GM18498 (cell line): ENCODE results near the gene MYO7A.

Experiments used
- ATAC-seq: cut with Tn5 transposase; IDR thresholded peaks from one replicate; pipeline ENCODE4 v1.9.1; 2021; ENCODE audit warnings: mild to moderate bottlenecking, moderate library complexity; ENCODE audit not compliant: unreplicated experiment

The MYO7A gene

DNA sequence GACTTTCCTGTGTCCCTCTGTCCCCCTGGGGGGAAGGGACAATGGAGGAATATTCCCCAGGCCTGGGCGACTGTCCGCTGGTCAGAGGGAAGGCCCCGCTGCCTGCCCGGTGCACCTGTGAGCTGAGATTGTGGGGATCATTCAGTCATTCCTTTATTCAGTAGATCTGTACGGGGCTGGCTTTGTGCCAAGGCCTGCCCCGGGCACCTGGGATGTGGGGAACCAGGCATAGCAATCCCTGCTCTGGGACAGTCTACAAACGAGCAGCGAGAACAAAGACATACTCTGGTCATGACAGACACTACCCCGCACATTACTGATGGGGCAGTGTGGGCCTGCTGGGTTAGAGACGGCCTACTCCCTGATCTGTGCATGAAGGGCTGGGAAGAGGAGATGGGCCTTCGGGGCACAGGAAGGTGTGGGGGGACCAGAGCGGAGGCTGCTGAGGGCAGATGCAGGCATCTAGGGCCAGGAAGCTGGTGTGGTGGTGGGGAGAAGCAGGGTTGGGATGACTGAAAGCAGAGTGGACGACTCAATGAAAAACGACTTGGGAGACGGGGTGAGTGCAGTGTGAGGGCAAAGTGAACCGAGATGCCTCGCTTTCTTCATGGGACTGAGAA, 1.8 kb upstream of the MYO7A start:
- ATAC-seq: no peak

DNA sequence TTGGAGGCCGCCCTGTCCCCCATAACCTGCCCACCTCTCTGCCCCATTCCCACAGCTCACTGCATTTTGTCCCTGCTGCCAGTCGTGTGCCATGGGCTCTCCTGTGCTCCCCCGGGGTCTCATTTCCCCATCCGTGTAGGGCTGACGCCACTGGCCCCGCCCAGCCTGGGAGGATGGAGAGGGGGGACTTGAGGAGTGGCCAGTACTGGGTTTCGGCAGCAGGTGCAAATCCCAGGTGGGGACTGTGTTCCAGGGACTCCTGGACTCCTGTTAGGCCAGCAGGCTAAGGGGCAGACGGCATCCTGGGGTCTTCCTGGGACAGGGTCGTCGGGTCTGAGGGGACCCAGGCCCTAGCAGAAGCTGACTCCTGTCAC, 1.2 kb upstream of the MYO7A start:
- ATAC-seq: no peak

DNA sequence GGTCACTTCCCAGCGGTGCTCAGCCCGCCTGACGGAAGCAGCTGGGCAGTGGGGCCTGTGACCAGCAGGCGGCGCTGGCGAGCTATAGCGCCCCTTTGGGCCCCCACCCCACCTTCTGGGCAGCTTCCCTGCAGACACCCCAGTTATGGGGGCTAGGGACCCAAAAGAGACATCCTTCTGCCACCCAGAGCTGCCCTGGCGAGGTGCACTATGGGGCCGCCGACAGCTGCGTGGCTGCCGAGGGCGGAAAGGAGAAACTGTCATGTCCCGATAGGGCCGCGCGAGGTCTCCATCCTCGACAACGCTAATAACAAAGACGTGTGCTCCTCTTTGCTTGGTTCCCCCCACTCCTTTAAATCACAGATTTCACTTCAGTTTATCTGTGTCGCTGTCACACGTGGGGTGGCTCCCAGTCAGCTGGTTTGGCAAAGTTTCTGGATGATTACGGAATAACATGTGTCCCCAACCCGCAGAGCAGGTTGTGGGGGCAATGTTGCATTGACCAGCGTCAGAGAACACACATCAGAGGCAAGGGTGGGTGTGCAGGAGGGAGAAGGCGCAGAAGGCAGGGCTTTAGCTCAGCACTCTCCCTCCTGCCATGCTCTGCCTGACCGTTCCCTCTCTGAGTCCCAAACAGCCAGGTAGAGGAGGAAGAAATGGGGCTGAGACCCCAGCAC, 673 bp upstream of the MYO7A start:
- ATAC-seq: no peak

DNA sequence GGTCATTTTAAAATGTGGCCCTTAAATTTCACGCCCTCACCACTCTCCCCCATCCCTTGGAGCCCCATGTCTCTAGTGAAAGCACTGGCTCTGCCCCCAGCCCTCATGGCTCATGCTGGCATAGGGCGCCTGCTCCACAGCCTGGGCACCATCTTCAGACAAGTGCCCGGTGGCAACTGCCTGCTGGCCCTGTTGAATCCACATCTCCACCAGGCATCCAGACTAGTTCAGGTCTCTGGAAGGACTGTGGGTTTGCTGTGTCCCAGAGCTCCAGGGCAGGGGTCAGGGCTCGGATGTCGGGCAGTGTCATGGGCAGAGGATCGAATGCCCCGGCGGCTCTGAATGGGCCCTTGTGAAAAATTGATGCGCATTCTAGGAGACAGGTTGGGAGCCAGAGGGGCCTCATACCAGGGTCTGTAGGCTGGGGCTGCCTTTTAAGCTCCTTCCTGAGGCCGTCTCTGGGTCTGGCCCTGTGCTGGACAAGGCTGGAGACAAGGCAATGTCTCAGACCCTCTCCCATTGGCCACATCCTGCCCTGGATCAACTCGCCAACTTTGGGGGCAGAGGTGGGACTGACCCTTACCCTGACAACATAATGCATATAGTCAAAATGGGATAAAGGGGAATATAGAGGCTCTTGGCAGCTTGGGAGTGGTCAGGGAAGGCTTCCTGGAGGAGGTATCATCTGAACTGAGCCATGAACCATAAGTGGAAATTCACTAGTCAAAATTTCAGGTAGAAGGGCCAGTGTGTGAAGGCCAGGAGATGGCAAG, 1.2 kb downstream of the MYO7A start:
- ATAC-seq: no peak

DNA sequence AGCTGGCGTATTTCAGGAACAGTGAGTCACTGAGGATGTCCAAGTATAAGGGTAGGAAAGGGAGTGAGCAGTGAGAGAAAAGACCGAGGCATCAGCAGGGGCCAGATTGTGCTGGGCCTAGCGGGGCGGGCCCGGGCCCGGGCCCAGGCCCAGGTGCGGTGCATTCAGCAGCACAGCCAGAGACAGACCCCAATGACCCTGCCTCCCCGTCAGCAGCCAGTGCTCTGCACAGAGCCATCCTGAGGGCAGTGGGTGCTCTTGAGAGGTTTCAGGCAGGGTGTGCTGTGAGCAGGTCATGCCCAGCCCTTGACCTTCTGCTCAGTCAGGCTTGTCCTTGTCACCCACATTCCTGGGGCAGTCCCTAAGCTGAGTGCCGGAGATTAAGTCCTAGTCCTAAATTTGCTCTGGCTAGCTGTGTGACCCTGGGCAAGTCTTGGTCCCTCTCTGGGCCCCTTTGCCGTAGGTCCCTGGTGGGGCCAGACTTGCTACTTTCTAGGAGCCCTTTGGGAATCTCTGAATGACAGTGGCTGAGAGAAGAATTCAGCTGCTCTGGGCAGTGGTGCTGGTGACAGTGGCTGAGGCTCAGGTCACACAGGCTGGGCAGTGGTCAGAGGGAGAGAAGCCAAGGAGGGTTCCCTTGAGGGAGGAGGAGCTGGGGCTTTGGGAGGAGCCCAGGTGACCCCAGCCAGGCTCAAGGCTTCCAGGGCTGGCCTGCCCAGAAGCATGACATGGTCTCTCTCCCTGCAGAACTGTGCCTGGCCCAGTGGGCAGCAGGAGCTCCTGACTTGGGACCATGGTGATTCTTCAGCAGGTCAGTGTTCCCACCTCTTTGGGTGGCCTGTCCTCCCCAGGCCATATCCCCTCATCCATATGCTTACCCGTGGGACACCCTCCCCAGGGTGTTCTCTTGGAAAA, 2.1 kb downstream of the MYO7A start:
- ATAC-seq: no peak

DNA sequence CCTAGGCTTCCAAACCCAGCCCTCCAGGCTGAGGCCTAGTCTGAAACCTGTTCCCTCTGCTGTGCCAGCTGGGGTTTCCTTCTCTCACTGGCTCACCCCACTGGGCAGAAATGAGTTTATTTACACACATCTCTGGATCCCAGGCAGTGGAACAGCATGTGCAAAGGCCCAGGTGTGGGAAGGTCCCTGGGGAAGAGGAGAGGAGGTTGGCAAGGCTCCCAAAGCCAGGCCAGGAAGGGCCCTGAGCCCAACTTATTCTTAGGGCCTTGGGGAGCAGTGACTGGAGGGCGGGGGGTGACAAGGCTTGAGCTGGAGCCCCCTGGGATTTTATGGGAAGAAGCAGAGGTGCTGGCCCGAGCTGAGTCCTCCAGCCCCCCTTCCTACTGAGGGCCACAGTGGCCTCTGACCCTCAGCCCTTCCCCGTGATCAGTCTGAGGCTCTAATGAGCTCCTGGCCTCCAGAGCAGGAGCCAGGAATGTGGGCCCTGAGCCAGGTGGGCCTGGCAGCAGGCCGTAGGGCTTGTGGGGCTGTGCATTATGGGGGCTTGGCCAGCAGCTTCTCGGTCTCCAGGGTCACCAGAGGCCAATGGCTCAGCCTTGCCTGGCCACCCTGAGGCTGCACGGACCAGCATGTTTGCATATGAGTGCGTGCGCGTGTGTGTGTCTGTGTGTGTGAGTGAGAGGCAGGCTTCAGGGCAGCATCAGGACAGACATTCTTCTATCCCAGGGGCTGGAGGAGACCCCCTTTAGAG, 2.9 kb downstream of the MYO7A start:
- no peak for ATAC-seq

DNA sequence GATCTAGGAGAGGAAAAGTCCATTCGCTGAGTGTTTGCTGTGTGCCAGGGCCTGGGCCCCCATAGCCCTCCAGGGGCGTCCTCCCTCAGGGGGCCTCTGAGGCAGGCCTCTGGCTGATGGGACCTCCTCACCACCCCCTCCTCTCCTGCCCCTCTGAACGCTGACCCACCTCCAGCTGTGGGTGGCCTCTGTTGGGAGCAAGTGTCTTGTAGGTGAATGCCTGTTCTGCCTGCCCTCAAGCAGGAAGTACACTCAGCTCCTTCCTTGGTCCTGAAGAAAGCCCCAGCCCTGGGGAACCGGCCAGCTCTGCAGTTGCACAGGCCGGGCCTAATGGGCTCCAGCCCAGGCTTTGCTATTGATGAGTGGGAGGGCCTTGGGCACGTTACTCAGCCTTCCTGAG, 3.5 kb downstream of the MYO7A start:
- ATAC-seq: no peak

DNA sequence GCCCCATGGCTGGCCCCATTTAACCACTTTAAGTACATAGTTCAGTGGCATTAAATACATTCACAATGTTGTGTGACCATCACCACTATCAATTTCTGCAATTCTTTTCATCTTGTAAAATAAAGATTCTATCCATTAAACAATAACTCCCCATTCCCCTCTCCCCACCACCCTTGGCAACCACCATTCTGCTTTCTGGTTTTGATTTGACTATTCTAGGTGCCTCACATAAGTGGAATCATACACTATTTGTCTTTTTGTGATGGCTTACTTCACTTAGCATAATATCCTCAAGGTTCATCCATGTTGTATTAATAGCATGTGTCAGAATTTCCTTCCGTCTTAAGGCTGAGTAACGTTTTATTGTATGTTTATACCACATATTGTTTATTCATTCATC, 7.0 kb downstream of the MYO7A start:
- no peak for ATAC-seq

DNA sequence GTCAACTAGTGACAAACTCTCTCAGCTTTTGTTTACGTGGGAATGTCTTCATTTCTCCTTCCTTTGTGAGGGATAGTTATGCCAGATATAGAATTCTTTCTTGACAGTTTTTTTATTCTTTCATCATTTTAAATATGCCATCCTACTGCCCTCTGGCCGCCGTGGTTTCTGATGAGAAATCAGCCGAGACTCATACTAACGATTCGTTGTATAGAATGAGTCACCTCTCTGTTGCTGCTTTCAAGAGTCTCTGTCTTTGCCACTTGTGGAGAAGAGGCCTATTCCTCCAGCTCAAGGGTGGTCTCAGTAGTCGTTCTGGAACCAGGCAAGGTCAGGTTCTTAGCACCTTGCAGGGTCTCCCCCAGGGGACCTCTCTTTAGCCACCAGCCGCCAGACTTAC, 8.0 kb downstream of the MYO7A start:
- no peak for ATAC-seq

DNA sequence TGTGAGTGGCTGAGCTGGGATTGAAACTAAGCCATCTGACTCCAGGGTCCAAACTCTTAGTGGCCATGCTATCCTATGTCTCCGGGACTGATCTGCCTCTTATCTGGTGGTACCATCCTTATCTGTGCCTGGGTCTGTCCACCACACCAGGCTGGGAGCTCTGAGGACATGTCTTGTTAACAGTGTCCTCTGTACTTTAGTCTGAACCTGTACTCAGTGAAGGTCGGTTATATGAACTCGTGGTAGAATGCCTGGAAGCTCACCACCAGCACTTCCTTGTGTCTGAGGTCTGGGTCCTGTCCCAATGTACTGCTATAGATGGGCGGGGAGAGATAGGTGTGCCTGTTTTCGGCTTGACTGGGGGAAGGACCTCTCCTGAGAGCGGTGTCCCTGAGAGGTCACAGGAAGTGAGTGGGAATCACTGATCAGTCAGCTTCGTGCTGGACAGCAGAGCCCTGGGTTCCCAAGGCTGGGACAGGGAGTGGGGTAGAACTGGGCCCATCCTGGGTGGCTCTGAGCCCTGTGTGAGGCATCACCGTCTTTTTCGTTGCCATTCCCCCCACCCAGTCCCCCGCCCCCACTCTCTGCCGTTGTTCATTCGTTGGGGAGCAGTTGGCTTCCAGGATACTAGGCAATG, 8.9 kb downstream of the MYO7A start:
- ATAC-seq: no peak

DNA sequence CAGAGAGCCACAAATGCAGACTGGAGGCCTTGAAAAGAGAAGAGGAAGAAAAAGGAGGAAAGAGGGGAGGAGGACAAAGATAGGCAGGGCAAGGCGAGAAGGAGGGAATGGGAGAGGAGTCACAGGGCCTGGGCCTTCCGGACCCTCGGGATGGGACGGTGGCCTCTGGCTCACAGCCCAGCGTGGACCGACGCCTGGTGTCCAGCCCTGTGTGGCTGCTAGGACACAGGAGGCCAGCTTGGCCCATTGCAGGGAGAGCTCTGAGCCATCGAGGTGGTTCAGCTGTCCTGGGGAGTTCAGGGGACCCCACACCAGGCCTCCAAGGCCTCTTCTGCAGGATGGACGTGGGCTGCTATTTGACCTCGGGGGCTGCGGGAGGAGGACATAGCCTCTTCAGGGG, 9.4 kb downstream of the MYO7A start:
- no peak for ATAC-seq

DNA sequence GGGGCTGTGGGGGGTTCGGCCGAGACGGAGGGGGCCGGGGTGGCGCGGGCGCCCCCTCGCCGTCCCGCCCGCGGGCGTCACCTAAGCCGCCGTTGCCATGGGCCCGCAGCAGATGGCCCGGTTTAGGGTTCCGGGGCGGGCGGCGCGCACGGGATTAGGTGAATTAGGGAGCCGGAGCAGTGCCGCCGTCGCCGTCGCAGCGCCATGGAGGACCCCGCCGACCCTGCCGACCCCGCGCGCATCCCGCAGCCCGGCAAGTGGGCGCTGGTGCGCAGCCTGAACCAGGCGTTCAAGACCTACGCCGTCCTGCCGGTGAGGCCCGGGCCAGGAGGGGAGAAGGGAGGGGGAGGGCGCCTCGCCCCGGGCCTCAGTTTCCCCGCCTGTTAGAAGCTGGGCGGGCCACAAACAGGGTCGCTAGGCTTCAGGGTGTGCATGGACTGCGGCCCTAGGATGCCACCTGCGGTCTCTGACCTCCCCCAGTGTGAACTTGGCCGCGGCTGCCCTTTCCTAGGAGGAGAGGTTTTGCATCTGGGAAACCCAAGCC, 10.1 kb downstream of the MYO7A start:
- ATAC-seq: no peak

DNA sequence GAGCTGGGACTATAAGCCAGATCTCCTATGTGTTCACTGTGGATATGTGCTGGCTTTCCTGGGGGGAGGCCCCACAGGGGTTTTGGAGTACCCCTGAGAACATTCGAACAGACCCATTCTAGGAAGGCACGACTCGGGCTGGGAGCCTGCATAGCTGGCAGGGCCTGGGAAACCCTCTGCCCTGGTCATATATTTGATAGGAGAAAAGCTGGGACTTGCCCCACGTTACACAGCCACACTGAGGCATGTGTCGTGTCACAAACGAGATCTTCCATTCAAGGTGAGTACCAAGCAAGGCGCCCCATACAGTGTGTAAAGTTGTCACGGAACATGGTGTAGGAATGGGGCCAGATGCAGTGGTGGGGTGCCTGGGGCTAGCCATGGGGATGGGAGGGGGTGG, 11.2 kb downstream of the MYO7A start:
- no peak for ATAC-seq

DNA sequence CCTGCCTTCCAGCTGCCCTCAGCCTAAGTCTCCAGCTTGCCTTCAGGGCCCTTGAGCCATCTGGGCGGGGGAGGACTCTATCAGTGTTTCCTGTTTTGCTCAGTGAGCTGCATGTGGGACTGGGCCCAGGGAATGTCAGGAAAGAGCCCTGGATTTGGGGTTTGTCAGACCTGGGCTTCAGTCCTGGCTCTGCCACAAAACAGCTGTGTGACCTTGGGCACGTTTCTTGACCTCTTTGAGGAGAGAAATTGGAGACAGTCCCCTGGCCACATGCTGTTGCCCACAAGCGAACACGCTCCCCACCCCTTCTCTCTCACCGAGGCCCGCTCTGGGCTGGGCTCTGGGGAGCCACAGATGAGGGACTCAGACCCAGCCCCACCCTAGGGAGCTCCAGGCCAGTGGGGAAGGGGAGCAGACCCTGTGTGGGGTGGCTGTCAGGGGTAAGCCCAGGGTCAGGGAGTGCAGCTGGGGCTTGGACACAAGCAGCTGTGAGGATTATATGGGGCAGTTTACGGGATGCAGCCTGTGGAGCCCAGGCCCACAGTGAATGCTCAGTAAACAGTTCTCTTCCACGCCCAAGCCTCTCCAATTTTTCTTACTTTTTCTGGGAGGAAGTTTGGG, 12.3 kb downstream of the MYO7A start:
- no peak for ATAC-seq

DNA sequence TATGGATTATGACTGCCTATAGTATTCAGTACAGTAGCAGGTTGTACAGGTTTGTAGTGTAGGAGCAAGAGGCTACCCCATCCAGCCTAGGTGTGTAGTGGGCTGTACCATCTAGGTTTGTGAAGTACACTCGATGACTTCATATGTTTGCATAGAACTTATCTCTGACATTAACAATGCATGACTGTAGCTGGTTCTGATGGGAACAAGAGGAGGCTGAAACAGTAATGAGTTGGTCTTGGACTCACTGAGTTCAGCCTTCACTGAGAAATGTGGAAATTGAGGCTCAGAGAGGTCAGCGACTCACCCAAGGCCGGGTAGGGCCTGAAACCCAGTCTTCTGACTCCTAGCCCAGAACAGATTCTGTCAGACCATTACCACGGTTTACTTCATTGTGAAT, 13.0 kb downstream of the MYO7A start:
- no peak for ATAC-seq

DNA sequence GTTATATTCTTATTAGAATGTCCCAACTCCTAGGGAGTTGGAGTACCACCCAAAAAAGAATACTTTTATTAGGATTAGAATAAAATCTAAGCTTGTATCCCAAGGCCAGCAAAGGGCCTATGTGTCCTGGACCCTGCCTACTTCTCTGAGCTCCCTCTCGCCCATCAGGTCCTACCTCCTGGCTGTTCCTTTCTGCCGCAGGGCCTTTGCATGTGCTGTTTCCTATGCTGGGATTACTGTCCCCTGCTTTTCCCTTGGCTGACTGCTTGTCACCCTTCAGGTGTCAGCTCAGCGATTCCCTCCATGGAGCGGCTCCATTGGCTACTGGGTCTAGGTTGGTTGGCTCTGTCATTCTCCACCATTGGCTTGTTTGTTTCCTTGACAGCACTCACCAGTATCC, 13.4 kb downstream of the MYO7A start:
- no peak for ATAC-seq

DNA sequence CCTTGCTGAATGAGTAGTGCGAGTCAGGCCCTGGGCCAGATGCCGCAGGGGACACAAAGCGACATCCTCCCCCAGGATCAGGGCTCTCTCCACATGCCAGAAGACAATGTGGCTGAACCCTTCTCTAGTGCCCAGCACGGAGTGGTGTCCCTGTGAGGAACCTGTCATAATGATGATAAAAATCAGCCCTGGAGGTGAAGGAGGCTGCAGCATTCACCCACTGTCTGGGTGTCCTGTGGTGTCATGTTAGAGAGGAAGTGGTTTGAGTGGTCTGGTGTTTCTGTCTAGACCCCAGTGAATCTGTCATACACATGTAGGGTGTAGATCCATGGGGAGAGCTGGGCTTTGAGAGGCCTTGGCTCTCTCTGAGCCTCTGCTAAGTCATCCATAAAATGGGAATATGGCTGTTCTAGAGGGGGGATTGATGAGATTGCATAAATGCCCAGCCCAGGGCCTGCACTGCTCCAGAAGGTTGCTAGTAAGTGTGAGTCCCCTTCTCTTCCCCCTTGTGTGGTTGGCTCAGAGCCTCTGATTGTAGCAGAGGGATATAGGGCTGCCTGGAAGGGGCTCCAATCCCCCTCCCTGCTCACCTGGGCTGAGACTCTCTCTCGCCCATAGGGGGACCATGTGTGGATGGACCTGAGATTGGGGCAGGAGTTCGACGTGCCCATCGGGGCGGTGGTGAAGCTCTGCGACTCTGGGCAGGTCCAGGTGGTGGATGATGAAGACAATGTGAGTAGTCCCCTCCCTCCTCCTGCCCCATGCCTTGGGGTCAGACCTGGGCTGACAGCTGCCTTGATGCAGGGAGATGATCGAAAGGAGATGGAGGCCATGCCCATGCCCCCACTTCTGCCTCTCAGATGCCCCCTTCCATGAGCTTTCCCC, 14.3 kb downstream of the MYO7A start:
- ATAC-seq: peak; percentile 63

DNA sequence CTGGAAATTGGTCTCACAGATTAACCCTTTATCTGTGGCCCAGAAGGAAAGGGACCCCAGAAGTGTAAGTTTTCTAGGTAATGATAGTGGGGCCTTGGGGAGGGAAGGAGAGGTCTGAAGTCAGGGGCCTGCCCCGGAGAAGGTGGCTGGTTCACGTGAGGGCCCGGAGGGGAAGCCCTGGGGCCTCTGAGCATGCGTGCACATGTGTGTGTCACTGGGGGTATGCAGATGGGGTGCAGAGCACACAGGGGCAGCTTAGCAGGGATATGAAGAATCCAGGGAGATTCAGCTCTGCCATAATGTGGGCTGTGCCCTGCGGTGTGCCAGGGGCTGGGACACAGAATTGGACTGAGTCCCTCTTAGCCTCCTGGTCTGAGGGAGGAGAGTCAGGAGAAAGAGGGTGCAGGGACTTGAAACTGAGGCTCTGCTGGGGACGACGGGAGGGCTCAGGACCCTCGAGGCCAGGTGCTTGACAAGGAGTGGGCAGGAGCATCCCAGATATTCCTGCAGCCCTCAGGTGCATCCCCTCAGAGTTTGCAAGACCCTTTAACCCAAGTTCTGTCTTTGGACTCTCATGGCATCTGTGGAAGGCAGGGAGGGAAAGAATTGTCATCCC, 15.5 kb downstream of the MYO7A start:
- ATAC-seq: no peak
